Thyroid gland (tissue), 4 donors: ENCODE results near the gene HEPN1. TPM values are rescaled to one million over a fixed set of nuclear protein-coding genes. Genes with fewer than 3 reads are reported as not detected.

ENCODE experiments used
- DNase-seq, 2 donors: peaks; one replicate each; pipeline ENCODE4 v3.0.0-alpha.2; 2019
- H3K27ac ChIP-seq, 3 donors: fragments of 200-600 bp; sonication (generic); 1 replicate in 2 of 3; 2 replicates in 1 of 3; pipeline ENCODE4 v1.5.1; 2016 to 2019; ENCODE audit warnings: mild to moderate bottlenecking in 1 of 3, moderate library complexity in 1 of 3
- H3K27me3 ChIP-seq: fragments of 200-600 bp; sonication (generic); one replicate; pipeline ENCODE4 v1.5.1; 2019
- H3K36me3 ChIP-seq, 2 donors: fragments of 200-600 bp; sonication (generic); one replicate each; pipeline ENCODE4 v1.5.1; 2016 to 2019
- H3K4me1 ChIP-seq, 2 donors: fragments of 200-600 bp; sonication (generic); one replicate each; pipeline ENCODE4 v1.5.1; 2017 to 2019
- H3K4me3 ChIP-seq, 3 donors: fragments of 200-600 bp; sonication (generic); replicated peaks in 1 of 3; 1 replicate in 2 of 3; 2 replicates in 1 of 3; pipeline ENCODE4 v1.5.1; 2016; ENCODE audit warnings: mild to moderate bottlenecking in 1 of 3
- H3K9me3 ChIP-seq: fragments of 200-600 bp; sonication (generic); one replicate; pipeline ENCODE4 v1.5.1; 2017
- POLR2A ChIP-seq, 2 donors: fragments of 450-650 bp; IDR thresholded peaks; one replicate each; pipeline ENCODE4 v1.6.1; 2017; ENCODE audit warnings: antibody characterized with exemption in 2 of 2, mild to moderate bottlenecking in 2 of 2, moderate library complexity in 1 of 2
- WGBS, 2 donors: methylation state at CpG; one replicate each; pipeline ENCODE4 v1.1.5; 2017; 5-methylcytosine and 5-hydroxymethylcytosine counted together
- intact Hi-C: fragments of 100-400 bp; cut with DNase I; formaldehyde crosslinking; loops from one replicate; pipeline ENCODE4 v1.15.1; 2023
- total RNA-seq, 4 donors: library from RNA; depleted of rRNA; stranded (reverse); fragments of >200 nt; gene quantifications; one replicate each; pipeline ENCODE4 v1.2.3, GENCODE V29; 2016
- TF ChIP-seq, protein P1 (sequence below), 6 experiments: fragments of 200-600 bp in 3 of 6; fragments of 450-650 bp in 3 of 6; sonication (generic) in 3 of 6; IDR thresholded peaks; one replicate each; pipeline ENCODE4 v1.5.1; 2016 to 2019; ENCODE audit warnings: antibody characterized with exemption in 6 of 6, mild to moderate bottlenecking in 2 of 6, inconsistent platforms in 1 of 6, moderate library complexity in 1 of 6

Gene HEPN1
- total RNA-seq, 4 donors from 2014 or later, result not detected

DNA sequence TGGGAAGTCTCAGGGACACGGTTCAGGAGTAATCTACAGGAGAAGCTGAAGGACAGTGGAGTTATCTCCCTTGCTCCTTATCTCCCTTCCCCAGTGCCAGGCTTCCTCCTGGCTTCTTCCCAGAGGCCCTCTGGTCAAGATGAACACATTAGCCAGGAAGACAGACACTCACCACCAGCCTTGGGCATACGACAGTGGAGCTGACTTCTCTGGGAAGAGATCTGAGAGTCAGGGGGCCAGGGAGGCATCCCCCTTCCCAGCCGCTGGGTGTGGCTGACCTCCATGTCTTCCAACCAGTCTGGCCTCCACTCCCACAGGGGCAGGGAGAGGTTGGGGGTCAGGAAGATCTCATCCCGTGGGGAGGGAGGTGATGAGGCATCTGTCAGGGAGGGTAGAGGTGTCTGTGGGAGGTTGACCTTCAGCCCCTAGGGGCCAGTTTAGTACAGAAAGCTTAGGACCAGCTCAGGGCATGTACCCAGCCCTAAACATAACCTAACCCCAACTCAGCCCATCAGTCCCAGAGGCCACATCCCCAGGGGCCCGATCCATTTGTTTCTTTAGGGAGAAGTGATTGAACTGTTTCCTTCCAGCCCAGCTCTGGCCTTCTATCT, 34.1 kb upstream of the HEPN1 start:
- Histone ChIP-seq H3K9me3 (no peaks in the 10 kb centered on the region), H3K4me1 (peaks cover 0 to 7% of the 10 kb centered on the region in 2 donors), H3K4me3 (no peak overlapping the region), H3K27ac (no peak overlapping the region), H3K27me3 (no peaks in the 10 kb centered on the region), H3K36me3 (no peaks in the 10 kb centered on the region)
- DNase-seq, result no peak
- intact Hi-C loops, result no loop called here
- 74 to 84% methylated on average over 3 to 5 of the region's 5 CpGs for WGBS, 2 donors
- TF ChIP-seq, protein P1, sequence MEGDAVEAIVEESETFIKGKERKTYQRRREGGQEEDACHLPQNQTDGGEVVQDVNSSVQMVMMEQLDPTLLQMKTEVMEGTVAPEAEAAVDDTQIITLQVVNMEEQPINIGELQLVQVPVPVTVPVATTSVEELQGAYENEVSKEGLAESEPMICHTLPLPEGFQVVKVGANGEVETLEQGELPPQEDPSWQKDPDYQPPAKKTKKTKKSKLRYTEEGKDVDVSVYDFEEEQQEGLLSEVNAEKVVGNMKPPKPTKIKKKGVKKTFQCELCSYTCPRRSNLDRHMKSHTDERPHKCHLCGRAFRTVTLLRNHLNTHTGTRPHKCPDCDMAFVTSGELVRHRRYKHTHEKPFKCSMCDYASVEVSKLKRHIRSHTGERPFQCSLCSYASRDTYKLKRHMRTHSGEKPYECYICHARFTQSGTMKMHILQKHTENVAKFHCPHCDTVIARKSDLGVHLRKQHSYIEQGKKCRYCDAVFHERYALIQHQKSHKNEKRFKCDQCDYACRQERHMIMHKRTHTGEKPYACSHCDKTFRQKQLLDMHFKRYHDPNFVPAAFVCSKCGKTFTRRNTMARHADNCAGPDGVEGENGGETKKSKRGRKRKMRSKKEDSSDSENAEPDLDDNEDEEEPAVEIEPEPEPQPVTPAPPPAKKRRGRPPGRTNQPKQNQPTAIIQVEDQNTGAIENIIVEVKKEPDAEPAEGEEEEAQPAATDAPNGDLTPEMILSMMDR (IDR thresholded peaks at IDR 0.05), result no peak
- no peak for TF ChIP-seq POLR2A (IDR thresholded peaks at IDR 0.05)

DNA sequence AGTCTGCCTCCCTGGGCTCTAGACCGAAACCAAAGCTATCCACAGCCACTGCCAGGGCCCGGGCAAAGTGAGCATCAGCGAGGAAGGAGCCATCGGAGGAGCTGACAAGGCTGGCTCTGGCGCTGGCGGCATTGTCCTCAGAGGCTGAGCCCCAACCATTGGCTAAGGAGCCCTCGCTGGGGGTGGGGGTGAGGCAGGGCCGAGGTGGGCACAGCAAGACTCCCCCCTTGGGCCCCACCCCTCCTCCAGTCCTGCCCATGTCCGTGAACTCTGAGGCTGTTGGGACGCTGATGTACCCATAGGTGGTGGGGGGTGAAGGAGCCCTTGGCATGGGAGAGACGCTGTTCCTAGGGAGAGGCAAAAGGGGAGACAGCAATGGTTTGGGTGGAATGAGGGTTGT, 32.6 kb upstream of the HEPN1 start:
- H3K9me3 ChIP-seq, result no peaks in the 10 kb centered on the region
- WGBS, 2 donors, result 75 to 82% methylated on average over 11 of the region's 11 CpGs
- H3K27ac ChIP-seq, result no peak overlapping the region
- H3K4me3 ChIP-seq, result no peak overlapping the region
- TF ChIP-seq POLR2A (IDR thresholded peaks at IDR 0.05), result no peak
- TF ChIP-seq, protein P1 (IDR thresholded peaks at IDR 0.05), result no peak
- H3K36me3 ChIP-seq, result no peaks in the 10 kb centered on the region
- intact Hi-C loops, result no loop called here
- H3K27me3 ChIP-seq, result no peaks in the 10 kb centered on the region
- no peak for DNase-seq
- peaks cover 0 to 14% of the 10 kb centered on the region in 2 donors for H3K4me1 ChIP-seq

GRCh38 chr11:124886978-124887666, 31.9 kb upstream of the HEPN1 start:
- no peaks in the 10 kb centered on the region for H3K9me3 ChIP-seq
- H3K27ac ChIP-seq, result no peak overlapping the region
- no peak for DNase-seq
- intact Hi-C loops, result no loop called here
- H3K4me3 ChIP-seq, result no peak overlapping the region
- H3K27me3 ChIP-seq, result no peaks in the 10 kb centered on the region
- peaks cover 0 to 14% of the 10 kb centered on the region in 2 donors for H3K4me1 ChIP-seq
- 85 to 88% methylated on average over 12 of the region's 12 CpGs for WGBS, 2 donors
- H3K36me3 ChIP-seq, result no peaks in the 10 kb centered on the region
- no peak for TF ChIP-seq POLR2A (IDR thresholded peaks at IDR 0.05)
- TF ChIP-seq, protein P1 (IDR thresholded peaks at IDR 0.05), result no peak

- 88 to 89% methylated on average over 3 of the region's 3 CpGs for WGBS, 2 donors
- peaks cover 0 to 12% of the 10 kb centered on the region in 2 donors for H3K4me1 ChIP-seq
- H3K36me3 ChIP-seq, result no peaks in the 10 kb centered on the region
- H3K4me3 ChIP-seq, result no peak overlapping the region
- no peaks in the 10 kb centered on the region for H3K27me3 ChIP-seq
- TF ChIP-seq, protein P1 (IDR thresholded peaks at IDR 0.05), result no peak
- no peak for TF ChIP-seq POLR2A (IDR thresholded peaks at IDR 0.05)
- DNase-seq, result no peak
- H3K27ac ChIP-seq, result no peak overlapping the region
- intact Hi-C loops, result no loop called here
- no peaks in the 10 kb centered on the region for H3K9me3 ChIP-seq
These were observed 31.4 kb upstream of the HEPN1 start for GRCh38 chr11:124887667-124888013.
